Esophagus (tissue), 2 donors: Measurements from ENCODE around the gene TXNDC5. TPM values are rescaled to one million over a fixed set of nuclear protein-coding genes. Genes with fewer than 3 reads are reported as not detected.

Experiments used
- H3K27ac ChIP-seq, 2 donors: one replicate each; pipeline ENCODE4 v1.5.1; 2013; ENCODE audit warnings: low read depth in 2 of 2, mild to moderate bottlenecking in 2 of 2, inconsistent platforms in 1 of 2, low read length in 1 of 2, moderate library complexity in 1 of 2
- H3K27me3 ChIP-seq, 2 donors: one replicate each; pipeline ENCODE4 v1.6.1; 2013; ENCODE audit warnings: low read length in 2 of 2, control low read depth in 1 of 2, mild to moderate bottlenecking in 1 of 2; ENCODE audit not compliant: insufficient read depth in 2 of 2, control insufficient read depth in 1 of 2
- H3K36me3 ChIP-seq, 2 donors: one replicate each; pipeline ENCODE4 v1.6.1; 2013; ENCODE audit warnings: low read length in 1 of 2; ENCODE audit not compliant: control insufficient read depth in 2 of 2, insufficient read depth in 2 of 2
- H3K4me1 ChIP-seq, 2 donors: one replicate each; pipeline ENCODE4 v1.6.1; 2013; ENCODE audit warnings: low read length in 1 of 2; ENCODE audit not compliant: control insufficient read depth in 2 of 2, insufficient read depth in 2 of 2
- H3K4me3 ChIP-seq, 2 donors: one replicate each; pipeline ENCODE4 v1.5.1; 2013; ENCODE audit warnings: low read length in 2 of 2, mild to moderate bottlenecking in 2 of 2, low read depth in 1 of 2, moderate library complexity in 1 of 2
- H3K9me3 ChIP-seq, 2 donors: one replicate each; pipeline ENCODE4 v1.6.1; 2013; ENCODE audit warnings: mild to moderate bottlenecking in 2 of 2, low read depth in 1 of 2, low read length in 1 of 2, moderate library complexity in 1 of 2; ENCODE audit not compliant: control insufficient read depth in 2 of 2, insufficient read depth in 1 of 2
- WGBS, 2 donors: extraction: QIAGEN DNeasy Blood & Tissue Kit; methylation state at CpG; one replicate each; pipeline ENCODE4 v1.1.7; 2013; 5-methylcytosine and 5-hydroxymethylcytosine counted together
- polyA plus RNA-seq, 2 donors: library from polyadenylated mRNA; stranded (reverse); fragments of 200-250 nt; gene quantifications; one replicate each; pipeline ENCODE4 v1.2.3, GENCODE V29; 2013
- donor health status: healthy with polysubstance abuse.
- donor health status: Bipolar disorder and iron deficiency.

TXNDC5 gene
- polyA plus RNA-seq: 10 to 100 TPM; 20.4 to 44.6 TPM

DNA sequence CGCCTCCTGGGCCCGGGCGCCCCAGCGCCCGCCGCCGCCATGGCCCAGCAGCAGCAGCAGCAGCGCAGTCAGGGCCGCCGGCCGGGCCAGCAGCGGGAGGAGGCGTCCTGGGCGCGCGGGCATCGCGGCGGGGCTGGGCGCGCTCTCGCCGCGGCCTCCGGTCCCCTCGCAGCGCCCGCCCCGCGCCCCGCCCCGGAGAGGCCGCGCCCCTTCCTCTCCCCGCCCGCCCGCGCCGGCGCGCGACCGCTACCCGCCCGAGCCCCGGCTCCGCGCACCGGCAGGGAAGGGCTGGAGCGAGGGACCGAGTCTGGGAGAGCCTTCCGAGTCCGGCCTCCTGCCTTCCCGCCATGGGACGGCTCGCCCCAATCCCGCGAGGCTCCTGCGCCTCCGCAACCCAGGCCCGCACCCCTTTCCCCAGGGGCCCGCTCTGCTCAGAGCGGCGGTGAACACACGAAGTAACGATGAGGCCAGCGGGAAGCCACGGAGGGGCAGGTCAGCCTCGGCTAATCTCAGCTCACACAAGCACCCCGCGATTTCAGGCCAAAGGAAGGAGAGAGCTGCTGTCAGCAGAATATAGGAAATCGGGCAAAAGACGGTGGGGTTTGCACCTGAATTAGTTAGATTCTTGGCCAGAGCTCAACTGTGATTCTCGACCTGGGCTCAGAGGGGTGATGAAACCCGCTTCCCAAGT is at the start of gene TXNDC5:
TXNDC5 (minus strand) TSS at position 135 of the 691 bp plus-strand sequence; CDS start at position 123, 12 bp downstream.
- peak within 1 kb of the TSS; percentile 70 to 85 for H3K27ac ChIP-seq
- H3K27me3 ChIP-seq: no peaks in the 10 kb centered on the region
- peaks cover 0 to 2% of the 10 kb centered on the region in 2 donors for H3K9me3 ChIP-seq
- H3K36me3 ChIP-seq: no peaks in the 10 kb centered on the region
- H3K4me1 ChIP-seq: peaks cover 4 to 10% of the 10 kb centered on the region in 2 donors
- peak within 1 kb of the TSS; percentile 79 to 90 for H3K4me3 ChIP-seq
- WGBS, 2 donors: 2 to 3% methylated on average over 30 to 75 of the region's 75 CpGs

DNA sequence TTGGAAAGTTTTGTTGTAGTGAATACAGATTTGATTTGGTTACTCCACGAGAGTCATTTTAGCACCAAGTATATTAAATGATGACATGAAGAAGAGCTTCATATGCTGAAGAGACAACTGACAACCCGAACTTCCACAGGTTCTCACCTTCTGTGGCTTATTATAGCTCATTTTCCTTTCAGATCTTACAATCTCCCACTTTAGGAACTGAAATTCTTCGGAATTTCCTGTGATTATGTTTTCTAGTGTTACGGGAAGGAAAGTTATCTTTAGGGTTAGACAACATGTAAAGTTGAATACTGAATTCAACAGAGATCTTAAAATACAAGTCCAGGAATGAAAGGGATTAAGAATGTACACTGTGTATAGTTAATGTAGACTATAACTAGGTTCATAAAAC is 49.6 kb upstream of the TXNDC5 start:
- whole genome bisulfite sequencing, 2 donors: 58 to 68% methylated on average over 4 of the region's 4 CpGs
- Histone ChIP-seq H3K27me3 (no peaks in the 10 kb centered on the region), H3K4me1 (no peaks in the 10 kb centered on the region), H3K4me3 (no peak overlapping the region), H3K9me3 (no peaks in the 10 kb centered on the region), H3K27ac (no peak overlapping the region), H3K36me3 (no peaks in the 10 kb centered on the region)

DNA sequence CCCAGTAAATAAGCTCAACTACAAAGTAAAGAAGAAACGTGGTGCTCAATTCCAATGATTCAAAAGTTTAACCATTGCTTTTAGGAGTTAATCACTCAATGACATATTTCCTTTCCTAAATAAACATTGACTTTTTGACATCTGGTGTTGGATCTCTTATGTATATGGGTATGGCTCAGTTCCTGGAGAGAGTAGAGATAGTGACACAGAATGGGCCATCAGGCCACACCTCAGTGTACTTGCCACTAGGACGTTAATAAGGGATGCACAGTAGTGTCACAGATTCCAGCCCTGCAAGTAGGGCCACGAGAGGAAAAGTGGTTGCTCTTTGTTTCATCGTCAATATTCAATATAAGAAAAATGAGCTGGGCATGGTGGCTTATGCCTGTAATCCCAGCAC is 48.9 kb upstream of the TXNDC5 start:
- H3K9me3 ChIP-seq: no peaks in the 10 kb centered on the region
- no peaks in the 10 kb centered on the region for H3K27me3 ChIP-seq
- H3K36me3 ChIP-seq: no peaks in the 10 kb centered on the region
- no peak overlapping the region for H3K4me3 ChIP-seq
- H3K4me1 ChIP-seq: no peaks in the 10 kb centered on the region
- 60 to 66% methylated on average over 4 of the region's 4 CpGs for WGBS, 2 donors
- no peak overlapping the region for H3K27ac ChIP-seq

DNA sequence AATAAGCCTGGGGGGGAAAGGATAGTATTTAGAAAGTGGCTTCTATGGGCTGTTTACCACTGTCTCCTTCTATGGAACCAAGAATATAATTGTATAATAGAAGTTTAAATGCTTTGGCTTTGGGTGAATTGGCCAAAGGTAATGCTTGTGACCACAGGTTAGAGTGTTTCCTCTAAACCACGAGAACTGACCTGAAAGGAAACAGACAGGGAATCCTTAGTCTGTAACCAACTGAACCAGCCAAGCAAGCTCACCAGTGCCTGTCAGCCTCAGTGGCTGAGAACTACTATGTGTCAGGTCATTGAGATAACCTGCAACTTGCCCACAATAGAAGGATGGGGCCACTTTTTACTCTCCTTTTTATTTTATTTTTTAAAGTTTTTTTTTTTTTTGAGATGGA is 47.9 kb upstream of the TXNDC5 start:
- no peak overlapping the region for H3K27ac ChIP-seq
- H3K4me1 ChIP-seq: no peaks in the 10 kb centered on the region
- H3K36me3 ChIP-seq: no peaks in the 10 kb centered on the region
- H3K27me3 ChIP-seq: no peaks in the 10 kb centered on the region
- no peaks in the 10 kb centered on the region for H3K9me3 ChIP-seq
- H3K4me3 ChIP-seq: no peak overlapping the region
- 43 to 63% methylated on average over 1 of the region's 1 CpG for WGBS, 2 donors

DNA sequence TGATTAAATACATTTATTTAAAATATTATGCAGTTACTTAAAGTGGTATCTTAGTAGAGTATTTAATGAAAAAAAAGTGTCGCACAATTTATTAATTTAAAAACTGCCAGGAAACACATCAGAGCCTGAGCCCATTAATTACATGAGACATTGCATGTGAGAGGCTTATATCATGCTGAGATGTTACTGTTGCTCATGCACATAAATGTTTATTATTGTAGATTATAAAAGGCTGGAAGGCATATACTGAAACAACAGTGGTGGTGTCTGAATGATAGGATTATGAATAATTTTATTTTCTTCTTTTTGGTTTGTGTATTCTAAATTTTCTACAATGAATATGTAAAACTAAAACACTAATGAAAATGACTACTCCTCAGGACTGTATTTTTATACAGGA is 45.7 kb upstream of the TXNDC5 start:
- 96 to 97% methylated on average over 1 of the region's 1 CpG for WGBS, 2 donors

DNA sequence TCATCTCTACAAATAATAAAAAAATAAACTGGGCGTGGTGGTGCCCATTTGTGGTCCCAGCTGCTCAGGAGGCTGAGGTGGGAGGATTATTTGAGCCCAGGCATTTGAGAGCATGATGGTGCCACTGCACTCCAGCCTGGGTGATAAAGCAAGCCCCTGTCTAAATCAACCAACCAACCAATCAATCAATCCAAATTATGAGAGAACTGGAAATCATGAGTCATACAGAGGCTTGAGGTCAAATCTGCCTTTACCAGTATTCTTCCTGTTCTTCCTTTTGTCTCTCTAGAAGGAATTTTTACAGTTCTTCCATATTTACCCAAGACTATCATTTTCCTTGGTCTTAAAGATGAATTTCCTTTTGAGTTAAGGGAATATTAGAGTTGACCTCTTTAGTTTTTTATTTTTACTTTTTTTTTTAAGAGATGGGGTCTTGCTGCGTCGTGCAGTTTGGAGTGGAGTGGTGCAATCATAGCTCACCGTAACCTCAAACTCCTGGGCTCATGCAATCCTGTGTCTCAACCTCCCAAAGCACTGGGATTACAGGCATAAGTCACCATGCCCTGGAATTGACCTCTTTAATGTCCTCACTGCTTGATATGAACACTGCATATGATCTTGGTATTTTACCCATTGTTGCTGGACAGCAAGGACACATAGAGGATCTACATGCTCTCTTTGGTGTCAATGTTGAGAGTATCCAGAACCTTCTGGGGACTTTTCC is 44.1 kb upstream of the TXNDC5 start:
- H3K4me1 ChIP-seq: no peaks in the 10 kb centered on the region
- no peaks in the 10 kb centered on the region for H3K36me3 ChIP-seq
- H3K4me3 ChIP-seq: no peak overlapping the region
- H3K9me3 ChIP-seq: no peaks in the 10 kb centered on the region
- no peak overlapping the region for H3K27ac ChIP-seq
- 87 to 90% methylated on average over 4 of the region's 4 CpGs for WGBS, 2 donors
- no peaks in the 10 kb centered on the region for H3K27me3 ChIP-seq

More for the DNA sequence above, 45.7 kb upstream of the TXNDC5 start:
- H3K9me3 ChIP-seq: no peaks in the 10 kb centered on the region
- H3K27ac ChIP-seq: no peak overlapping the region
- no peaks in the 10 kb centered on the region for H3K27me3 ChIP-seq
- H3K4me3 ChIP-seq: no peak overlapping the region
- no peaks in the 10 kb centered on the region for H3K4me1 ChIP-seq
- no peaks in the 10 kb centered on the region for H3K36me3 ChIP-seq

DNA sequence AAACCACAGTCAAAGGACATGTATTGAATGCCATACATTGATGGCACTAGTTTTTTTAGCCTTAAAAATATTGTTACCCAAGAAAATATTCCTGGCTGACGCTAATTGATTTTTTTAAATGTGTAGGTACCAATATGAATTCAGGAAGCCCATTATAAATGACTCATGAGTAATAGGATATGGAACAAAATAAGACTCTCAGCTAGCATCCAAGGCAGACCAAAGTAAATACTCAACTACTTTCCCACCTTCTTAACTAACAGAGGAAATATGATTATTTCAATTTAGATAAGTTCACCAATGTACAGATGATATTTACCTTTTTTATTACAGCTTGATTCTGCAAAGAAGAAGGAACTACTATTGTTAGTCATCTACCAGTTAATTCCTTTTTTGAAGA is 43.2 kb upstream of the TXNDC5 start:
- H3K4me1 ChIP-seq: no peaks in the 10 kb centered on the region
- no peaks in the 10 kb centered on the region for H3K36me3 ChIP-seq
- H3K27ac ChIP-seq: no peak overlapping the region
- H3K4me3 ChIP-seq: no peak overlapping the region
- no peaks in the 10 kb centered on the region for H3K27me3 ChIP-seq
- WGBS, 2 donors: 74 to 85% methylated on average over 1 of the region's 1 CpG
- H3K9me3 ChIP-seq: no peaks in the 10 kb centered on the region

DNA sequence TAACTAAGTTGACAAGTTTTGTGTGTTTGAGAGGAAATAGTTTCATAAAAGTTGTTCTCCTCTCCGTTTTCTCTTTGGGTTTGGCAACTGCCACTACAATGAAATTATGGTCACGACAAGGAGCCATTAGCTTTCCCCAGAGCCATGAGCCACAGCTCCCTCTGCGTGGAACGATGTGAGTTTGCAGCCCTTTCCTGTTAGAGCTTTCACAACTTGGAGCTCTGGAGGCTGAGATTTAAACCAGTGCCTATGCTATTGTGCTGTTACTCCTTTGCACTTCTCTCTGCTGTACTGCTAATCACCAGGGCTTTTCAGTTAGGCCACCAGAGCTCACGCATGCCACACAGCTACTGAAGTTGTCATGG is 29.3 kb upstream of the TXNDC5 start:
- Histone ChIP-seq H3K4me3 (no peak overlapping the region), H3K27ac (no peak overlapping the region), H3K27me3 (no peaks in the 10 kb centered on the region), H3K36me3 (no peaks in the 10 kb centered on the region), H3K4me1 (no peaks in the 10 kb centered on the region), H3K9me3 (peaks cover 0 to 2% of the 10 kb centered on the region in 2 donors)
- 58 to 70% methylated on average over 5 of the region's 5 CpGs for WGBS, 2 donors

DNA sequence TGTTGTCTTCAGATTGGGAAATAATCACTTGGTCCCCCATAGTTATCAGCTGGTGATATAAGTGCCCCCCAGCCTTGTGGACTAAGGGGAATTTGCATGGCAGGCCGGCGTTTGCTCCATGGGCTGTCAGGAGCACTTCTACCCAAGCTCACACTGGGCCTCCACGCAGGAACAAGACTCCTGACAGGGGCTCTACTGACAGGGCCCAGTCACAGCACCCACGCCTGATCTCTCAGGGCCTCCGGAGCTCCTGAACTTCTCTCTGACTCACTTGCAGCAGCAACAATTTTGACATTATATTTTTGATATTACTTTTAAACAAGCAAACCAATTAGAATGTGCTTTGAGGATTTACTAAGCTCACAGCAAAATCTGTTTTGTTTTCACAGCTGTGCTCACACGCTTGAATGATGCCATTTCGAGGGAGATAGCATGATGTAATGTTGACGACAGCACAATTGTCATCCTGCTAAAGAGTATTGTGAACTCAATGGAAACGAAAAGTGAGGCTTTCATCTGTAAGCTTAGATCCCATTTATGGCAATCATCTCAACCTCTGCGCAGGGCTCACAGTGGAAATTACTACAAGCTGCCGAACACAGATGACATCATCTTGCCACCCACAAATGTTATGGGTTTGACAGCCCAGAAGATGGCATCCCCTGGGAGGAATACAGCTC is 28.7 kb upstream of the TXNDC5 start:
- no peak overlapping the region for H3K27ac ChIP-seq
- 75 to 78% methylated on average over 11 of the region's 11 CpGs for WGBS, 2 donors

More for the DNA sequence above, 28.7 kb upstream of the TXNDC5 start:
- Histone ChIP-seq H3K36me3 (no peaks in the 10 kb centered on the region), H3K4me3 (no peak overlapping the region), H3K9me3 (peaks cover 0 to 3% of the 10 kb centered on the region in 2 donors), H3K4me1 (no peaks in the 10 kb centered on the region), H3K27me3 (no peaks in the 10 kb centered on the region)
